Upper lobe of left lung (tissue), 4 donors: Measurements from ENCODE around the gene DONSON.

ENCODE experiments used
- CTCF ChIP-seq, 6 experiments: fragments of 450-650 bp in 4 of 6; fragments of 200-600 bp in 2 of 6; sonication (generic) in 2 of 6; IDR thresholded peaks; one replicate each; pipeline ENCODE4 v1.5.1; 2016 to 2019; ENCODE audit warnings: antibody characterized with exemption in 6 of 6
- EP300 ChIP-seq, 4 donors: sonication (generic); formaldehyde crosslinking; IDR thresholded peaks; one replicate each; pipeline ENCODE4 v1.5.1; 2017; ENCODE audit warnings: antibody characterized with exemption in 4 of 4, control low read depth in 2 of 4
- POLR2A ChIP-seq, 4 donors: fragments of 450-650 bp; IDR thresholded peaks; one replicate each; pipeline ENCODE4 v1.5.1; 2016 to 2017; ENCODE audit warnings: antibody characterized with exemption in 4 of 4, mild to moderate bottlenecking in 2 of 4
- POLR2AphosphoS5 ChIP-seq, 2 donors: sonication (generic); formaldehyde crosslinking; IDR thresholded peaks; one replicate each; pipeline ENCODE4 v1.5.1; 2017; ENCODE audit warnings: antibody characterized with exemption in 2 of 2

- TF ChIP-seq CTCF (IDR thresholded peaks at IDR 0.05) (no peak), POLR2A (IDR thresholded peaks at IDR 0.05) (no peak), POLR2AphosphoS5 (IDR thresholded peaks at IDR 0.05) (no peak), EP300 (IDR thresholded peaks at IDR 0.05) (no peak)
Observed at GRCh38 chr21:33598051-33598450, 9.6 kb upstream of the DONSON start.
